Smooth muscle cell of the brain vasculature (primary cell): ENCODE results near the gene GCLM.
"Not testable (repeated sequence)": the region's sequence is repeated elsewhere in the genome, so short reads cannot be mapped to it uniquely, and the experiment has no call there.

Experiments
- DNase-seq: peaks from one replicate; pipeline ENCODE4 v3.0.0-alpha.2; 2012; ENCODE audit warnings: low read depth, low spot score

GCLM gene, protein sequence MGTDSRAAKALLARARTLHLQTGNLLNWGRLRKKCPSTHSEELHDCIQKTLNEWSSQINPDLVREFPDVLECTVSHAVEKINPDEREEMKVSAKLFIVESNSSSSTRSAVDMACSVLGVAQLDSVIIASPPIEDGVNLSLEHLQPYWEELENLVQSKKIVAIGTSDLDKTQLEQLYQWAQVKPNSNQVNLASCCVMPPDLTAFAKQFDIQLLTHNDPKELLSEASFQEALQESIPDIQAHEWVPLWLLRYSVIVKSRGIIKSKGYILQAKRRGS

GRCh38 chr1:93909146-93910050 lies at the start of gene GCLM:
Gene GCLM (minus strand): TSS chr1:93909430. CDS start chr1:93909163, 267 bp downstream.
- peak; percentile 81 for DNase-seq

- no peak for DNase-seq
Measured at GRCh38 chr1:93958726-93959100, 49.5 kb upstream of the GCLM start.

DNA sequence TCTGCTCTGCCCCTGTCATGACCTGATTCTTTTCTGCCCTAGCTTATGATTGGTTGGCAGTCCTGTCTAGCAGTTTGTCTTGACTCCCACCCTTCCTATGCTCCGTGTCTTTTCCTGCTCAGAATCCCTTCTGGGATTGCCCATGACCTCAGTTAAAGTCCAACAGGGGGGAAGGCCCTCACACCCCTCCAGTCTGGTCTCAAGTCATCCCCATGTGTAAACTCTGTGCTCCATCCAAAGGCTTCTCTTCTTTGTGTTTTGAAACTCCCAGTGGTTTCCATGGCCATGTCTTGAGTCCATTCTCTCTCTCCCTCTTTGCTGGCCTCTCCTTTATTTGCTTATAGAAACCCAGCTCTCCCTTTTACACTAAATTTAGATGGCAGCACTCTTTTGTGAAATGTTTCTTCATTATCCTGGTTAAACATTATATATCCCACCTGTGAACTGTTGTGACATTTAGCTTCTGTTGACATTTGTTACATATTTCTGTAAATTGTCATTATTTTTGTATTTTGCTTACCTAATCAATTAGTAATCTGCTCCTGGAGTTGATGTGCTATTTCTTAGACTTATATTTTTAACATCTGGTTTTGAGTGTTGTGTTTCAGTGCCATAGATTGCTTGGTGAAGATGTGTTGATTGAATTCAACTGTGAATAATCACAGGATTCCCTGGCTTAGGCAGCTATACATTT lies 48.9 kb upstream of the GCLM start:
- DNase-seq = no peak

- no peak for DNase-seq
Measured at GRCh38 chr1:93955765-93956164, 46.5 kb upstream of the GCLM start.

- DNase-seq = not testable (repeated sequence)
Measured at GRCh38 chr1:93947002-93947686, 37.9 kb upstream of the GCLM start.

GRCh38 chr1:93938461-93939145 lies 29.4 kb upstream of the GCLM start:
- DNase-seq = no peak

GRCh38 chr1:93937997-93938396 lies 28.8 kb upstream of the GCLM start:
- no peak for DNase-seq

GRCh38 chr1:93925206-93925605 lies 16.0 kb upstream of the GCLM start:
- DNase-seq = no peak

DNA sequence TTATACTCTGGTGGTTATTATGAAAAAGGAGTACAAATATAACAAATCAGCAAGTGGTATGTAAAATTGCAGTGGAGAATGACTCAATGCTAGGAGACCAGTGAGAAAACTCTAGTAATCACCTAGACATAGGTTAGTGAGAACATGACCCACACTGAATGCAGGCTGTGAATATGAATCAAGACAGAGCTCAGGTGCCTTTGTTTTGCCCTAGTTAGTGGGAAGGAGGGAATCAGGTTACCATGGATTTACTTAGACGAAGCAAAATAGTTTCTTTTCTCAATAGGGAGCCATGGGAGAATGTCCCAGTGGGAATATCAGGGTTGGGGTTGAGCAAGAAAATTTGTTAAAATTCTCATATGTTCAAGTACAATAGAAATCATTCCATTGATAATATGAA lies 10.6 kb upstream of the GCLM start:
- DNase-seq = no peak

- DNase-seq = no peak
Measured at GRCh38 chr1:93917302-93917701, 8.1 kb upstream of the GCLM start.

DNA sequence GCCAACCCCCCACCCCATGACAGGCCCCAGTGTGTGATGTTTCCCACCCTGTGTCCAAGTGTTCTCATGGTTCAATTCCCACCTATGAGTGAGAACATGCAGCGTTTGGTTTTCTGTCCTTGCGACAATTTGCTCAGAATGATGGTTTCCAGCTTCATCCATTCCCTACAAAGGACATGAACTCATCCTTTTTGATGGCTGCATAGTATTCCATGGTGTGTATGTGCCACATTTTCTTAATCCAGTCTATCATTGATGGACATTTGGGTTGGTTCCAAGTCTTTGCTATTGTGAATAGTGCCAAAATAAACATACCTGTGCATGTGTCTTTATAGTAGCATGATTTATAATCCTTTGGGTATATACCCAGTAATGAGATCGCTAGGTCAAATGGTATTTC lies 1.6 kb upstream of the GCLM start:
- DNase-seq = not testable (repeated sequence)

DNA sequence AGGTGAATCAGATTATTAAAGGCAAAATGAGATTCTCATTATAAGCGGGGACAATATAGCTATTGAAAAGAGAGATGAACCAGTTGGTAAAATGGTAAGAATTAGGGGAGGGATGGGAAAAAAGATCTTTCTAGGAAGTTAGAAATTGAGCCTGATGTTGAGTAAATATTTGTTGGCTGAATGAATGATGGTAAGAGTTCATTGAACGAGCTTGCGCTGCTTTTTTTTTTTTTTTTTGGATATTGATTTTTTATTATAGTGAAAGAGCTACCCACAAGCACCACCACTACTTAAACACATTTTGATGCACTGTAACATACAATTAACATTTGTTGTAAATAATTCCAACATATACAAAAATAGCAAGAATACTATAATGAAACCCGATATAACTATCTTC lies 1.1 kb upstream of the GCLM start:
- no peak for DNase-seq

- no peak for DNase-seq
Measured at GRCh38 chr1:93908394-93909145, 660 bp downstream of the GCLM start.

GRCh38 chr1:93907718-93908117 lies 1.5 kb downstream of the GCLM start:
- peak; percentile 61 for DNase-seq

GRCh38 chr1:93906480-93906879 lies 2.8 kb downstream of the GCLM start:
- no peak for DNase-seq

DNA sequence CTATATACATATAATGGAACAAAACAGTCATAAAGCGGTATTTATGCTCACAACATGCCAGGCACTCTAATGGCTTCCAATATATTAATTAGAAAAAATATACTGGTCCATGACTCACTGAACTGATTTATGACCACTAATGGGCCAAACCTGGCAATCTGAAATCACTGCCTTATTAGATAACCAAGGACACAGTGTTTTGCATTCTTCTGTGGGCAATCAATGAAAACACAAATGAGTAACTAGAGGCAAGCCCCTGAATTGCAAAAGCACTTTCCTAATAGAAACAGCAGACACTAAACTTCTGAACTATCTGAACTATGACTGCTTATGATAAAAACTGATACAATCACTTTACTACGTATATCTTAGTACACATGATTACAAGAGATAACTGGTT lies 3.5 kb downstream of the GCLM start:
- DNase-seq = no peak

- no peak for DNase-seq
Measured at GRCh38 chr1:93905051-93905450, 4.2 kb downstream of the GCLM start.

GRCh38 chr1:93904228-93904627 lies 5.0 kb downstream of the GCLM start:
- DNase-seq = no peak

DNA sequence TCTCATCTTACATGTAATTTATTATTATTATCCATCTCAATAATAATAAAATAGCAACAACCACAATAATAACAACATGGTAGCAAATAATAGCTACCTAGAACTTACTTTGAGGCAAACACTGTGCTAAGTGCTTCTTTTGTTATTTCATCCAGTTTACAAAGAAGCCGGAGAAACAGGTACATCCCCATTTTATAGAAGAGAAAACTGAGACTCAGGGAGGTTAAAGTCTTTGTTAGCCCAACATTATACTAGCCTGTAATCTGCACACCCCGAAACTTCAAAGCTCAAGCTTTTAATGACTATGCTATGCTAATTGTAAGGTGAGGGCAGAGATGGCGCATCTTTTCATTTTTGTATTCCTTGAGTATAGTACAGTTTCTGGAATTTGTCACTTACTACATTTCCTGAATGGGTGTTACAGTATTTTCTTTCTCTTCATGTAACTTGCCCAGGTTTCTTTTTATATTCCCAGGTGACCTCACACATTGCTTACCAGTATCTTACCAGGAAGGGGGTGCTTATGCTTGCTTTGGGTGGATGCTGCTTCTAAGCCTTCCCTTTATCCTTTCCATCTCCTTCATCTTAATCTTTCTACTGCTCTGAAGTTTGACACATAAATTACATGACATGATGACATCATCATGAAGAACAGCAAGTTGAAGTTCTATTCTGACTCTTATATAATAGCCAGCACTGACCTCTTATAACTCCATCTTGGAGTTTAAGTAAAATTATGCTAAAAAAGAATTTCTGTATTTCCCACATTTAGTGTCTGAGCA lies 8.3 kb downstream of the GCLM start:
- no peak for DNase-seq
